A673 (cell line): ENCODE measurements around the gene CP.

Experiments used
- CTCF ChIP-seq: fragments of 300-800, 200-600 bp; sonication (generic); conservative IDR thresholded peaks from 2 replicates; pipeline ENCODE4 v1.5.1; 2017; ENCODE audit warnings: low read depth, mild to moderate bottlenecking, antibody characterized with exemption, low read length, moderate library complexity, mixed read lengths
- EZH2 ChIP-seq: fragments of 200-600 bp; sonication (generic); IDR thresholded peaks from 2 replicates; pipeline ENCODE4 v1.6.1; 2017; ENCODE audit warnings: borderline replicate concordance, low read depth, mild to moderate bottlenecking, mixed read lengths, antibody characterized with exemption, low read length; ENCODE audit not compliant: poor library complexity, severe bottlenecking

GRCh38 chr3:149199474-149199873, 22.2 kb downstream of the CP start:
- no peak for TF ChIP-seq CTCF
- no peak for TF ChIP-seq EZH2
